CD4-positive, alpha-beta T cell treated with Interleukin-2 at 100 ng/mL for 4 hours (primary cell): ENCODE data around the gene SMAD1.

ENCODE experiments used
- DNase-seq: peaks from one replicate; pipeline ENCODE4 v3.0.0-alpha.2; 2020; ENCODE audit warnings: low spot score

SMAD1 gene

DNA sequence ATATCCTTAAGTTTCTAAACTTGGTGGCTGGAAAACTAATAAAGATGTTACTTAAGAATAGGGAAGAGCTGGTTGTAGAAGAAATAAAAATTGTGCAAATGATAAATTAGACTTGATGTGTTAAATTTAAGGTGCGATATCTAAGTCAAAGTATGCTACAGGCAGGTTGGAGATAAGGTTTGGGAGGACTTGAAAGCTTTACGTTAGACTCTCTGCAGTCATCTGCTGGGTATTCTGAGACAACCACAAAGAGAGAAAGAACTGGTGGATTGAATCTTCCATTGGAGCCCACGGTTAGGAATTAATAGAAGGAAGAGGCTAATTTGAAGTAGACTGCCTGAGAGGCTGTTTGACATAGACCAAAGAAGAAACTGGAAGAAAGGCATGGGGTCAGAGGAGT is 7.9 kb downstream of the SMAD1 start:
- DNase-seq, result no peak

DNA sequence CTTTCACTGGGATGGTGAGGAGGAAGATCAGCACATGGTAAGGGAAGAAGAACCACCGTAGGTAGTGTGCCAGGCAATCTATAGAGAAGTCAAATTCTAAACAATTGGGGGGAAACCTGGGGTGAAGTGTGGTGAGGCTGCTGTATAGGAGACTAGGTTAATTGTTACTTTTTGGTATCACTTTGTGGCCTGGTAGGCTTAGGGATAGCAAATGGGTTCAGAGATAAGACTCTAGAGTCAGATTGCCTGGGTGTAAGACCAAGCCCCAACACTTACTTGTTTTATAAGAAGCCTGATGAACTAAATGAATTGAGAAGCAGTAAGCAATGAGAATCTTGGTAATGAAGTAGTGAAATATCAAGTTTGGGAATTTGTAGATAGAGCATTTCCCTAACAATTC is 8.7 kb downstream of the SMAD1 start:
- DNase-seq, result no peak

DNA sequence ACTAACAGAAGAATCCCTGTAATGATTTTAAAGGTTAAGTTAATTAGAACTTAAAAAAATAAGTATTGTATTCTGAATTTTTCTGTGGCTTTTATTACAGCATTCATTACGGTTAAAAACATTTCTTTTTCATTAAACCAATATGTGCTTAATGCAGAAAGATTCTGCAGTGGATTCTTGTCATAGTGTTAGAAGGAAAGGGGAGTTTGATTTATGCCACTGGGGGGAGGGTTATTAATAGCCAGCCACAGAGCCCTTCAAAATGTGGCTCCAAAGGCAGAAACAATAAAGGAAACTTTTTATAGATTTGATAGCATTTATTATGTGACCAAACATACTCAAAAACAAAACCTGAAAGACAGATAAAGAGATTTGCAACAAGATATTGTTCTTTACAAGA is 9.1 kb downstream of the SMAD1 start:
- DNase-seq, result no peak

DNA sequence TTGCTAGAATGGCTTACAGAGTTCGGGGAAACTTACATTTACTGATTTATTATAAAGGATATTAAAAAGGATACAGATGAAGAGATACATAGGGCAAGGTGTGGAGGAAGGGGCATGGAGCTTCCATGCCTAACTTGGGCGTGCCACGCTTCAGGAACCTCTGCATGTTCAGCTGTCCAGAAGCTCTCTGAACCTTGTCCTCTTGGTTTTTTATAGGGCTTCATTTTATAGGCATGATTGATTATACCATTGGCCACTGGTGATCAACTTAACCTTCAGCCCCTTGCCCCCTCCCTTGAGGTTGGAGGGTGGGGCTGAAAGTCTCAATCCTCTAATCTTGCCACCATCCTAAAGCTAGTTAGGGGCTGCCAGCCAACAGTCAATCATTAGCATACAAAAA is 10.7 kb downstream of the SMAD1 start:
- no peak for DNase-seq

DNA sequence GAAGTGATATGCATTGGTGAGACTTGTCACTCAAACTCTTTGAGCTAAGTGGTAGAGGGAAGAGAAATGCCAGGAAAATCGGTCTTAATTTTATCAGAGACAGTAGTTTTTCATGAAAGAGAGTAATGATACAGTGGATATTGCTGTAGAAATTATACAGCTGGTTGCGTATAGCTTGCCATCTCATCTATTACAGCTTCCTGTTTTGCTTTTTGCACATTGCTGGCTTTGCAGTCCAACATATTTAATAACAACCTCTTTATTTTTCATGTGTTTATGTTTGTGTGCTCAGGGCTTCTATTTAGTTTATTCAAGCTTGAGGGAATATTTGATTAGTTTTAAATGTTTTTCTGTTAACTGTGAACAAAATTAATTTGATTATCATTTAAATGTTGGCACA is 11.5 kb downstream of the SMAD1 start:
- no peak for DNase-seq

DNA sequence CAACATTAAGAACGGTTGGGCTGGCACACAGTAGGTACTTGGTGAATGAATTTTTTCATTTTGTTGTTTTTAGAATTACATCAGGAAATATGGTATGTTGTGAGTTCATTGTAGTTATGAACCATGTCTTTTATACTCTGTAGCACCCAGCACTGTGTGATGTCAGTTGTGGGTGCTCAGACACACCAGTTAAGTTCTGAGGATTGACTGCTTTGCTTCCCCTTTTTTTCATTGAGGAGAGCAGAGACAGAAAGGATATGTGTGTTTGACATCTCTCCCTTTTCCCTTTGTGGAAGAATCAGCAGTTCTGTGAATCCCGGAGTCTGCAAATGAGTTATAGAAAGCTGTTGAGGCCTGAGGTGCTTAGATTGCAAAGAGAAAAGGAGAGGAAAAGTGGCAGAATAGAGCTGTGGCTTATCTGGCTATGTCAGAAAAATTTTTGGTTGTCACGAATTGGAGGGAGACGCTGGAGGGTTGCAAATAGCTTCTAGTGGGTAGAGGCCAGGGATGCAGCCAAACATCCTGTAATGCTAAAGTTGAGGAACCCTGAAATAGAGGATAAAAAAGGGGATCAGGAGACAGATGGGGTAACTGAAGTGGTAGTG is 13.1 kb downstream of the SMAD1 start:
- DNase-seq, result no peak

DNA sequence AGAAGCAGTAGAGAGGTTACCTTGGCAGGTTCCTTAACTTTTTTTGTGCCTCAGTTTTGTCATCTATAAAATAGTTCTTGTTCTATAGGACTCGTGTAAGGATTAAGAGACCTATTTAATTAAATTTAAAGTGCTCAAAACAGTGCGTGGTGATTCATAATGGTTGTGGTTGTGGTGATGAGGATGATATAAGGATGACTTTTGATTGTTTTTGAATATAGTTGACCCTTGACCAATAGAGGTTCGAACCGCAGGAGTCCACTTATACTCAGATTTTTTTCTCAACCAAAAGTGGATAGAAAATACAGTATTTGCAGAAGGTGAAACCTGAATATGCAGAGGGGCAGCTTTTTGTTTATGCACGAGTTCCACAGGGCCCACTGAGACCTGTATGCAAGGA is 14.6 kb downstream of the SMAD1 start:
- no peak for DNase-seq

DNA sequence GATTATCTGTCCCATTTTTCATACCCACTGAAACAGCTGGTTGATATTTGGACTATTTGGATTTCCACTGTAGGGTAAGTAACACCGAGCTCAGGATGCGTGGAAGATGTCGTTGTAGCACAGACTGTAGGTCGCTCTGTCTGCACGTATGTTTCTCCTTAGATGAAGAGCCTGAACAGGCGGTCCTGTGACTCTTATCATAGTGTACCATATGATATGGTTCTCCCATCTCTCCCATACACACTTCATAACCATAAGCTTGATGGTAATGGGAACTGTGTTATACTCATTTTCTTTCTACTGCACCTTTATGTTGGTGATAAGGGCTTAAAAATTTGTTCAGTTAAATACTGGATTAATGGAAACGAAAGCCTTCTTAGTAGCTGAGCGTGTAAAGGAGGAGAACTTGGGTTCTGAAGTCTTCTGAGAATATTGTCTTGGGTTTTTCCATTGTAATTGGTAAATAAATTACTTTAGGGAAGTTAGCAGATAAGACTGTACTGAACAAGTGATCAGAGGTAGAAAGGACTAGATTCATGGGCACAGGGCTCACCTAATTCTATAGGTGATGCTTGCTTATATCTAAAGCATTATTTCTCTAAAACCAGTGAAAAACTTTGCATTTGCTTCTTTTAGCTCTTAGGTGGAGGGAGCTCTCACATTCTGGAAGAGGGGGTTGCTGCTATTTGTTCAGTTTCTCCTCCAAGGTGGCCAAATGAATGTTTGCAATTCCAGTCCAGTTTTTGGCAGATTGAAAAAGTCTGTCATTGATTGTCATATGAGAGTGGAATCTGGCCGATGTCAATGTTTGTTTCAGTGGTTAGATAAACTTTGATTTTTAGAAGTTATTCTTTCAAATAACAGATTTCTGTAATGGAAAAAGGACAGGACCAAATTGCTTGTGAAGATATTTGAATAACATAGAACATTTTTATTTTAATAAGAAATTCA is 15.8 kb downstream of the SMAD1 start:
- DNase-seq, result no peak

DNA sequence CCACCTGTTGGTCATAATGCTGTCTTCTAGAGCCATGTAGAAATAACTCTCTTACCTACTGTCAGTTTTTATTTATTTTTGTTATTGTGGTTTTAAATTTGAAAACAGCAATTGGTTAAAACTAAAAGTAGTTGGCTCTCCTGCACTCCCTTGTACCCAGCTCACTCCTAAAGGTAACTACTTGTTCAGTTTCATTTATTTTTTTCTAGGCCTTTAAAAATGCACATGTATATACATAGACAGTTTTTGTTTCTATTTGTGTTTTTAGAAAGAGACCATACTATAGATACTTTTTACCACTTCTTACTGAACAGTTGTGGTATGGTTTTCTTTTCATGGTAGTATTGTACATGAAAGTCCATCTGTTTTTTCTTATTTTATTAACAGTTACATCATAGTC is 16.8 kb downstream of the SMAD1 start:
- no peak for DNase-seq

DNA sequence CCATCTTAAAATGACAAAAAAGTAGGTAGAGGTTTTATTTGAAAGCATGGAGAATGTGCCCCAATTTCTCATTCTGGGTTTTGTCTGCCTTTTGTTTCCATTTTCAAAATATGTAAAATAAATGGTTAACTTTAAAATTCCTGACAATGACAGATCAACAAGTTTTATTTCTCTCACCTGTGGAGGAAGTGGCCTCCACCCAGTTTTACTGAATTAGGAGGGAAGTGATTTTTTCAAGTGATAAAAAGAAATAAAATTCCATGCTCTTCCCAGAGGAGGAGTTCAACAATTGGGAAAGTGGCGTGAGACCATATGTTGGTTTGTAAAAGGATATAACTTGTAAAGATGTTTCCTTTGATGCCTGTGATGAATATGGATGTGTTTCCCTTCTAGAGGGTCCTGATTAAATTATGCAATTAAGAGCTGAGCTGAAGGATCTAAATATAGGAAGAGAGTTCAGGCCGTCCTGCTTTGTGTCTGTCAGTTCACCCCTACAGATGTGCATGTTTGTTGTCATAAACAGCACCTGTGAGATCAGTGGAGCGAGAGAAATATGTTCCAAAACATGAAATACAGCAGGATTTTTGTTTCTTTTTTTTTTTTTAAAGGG is 19.5 kb downstream of the SMAD1 start:
- DNase-seq, result no peak

DNA sequence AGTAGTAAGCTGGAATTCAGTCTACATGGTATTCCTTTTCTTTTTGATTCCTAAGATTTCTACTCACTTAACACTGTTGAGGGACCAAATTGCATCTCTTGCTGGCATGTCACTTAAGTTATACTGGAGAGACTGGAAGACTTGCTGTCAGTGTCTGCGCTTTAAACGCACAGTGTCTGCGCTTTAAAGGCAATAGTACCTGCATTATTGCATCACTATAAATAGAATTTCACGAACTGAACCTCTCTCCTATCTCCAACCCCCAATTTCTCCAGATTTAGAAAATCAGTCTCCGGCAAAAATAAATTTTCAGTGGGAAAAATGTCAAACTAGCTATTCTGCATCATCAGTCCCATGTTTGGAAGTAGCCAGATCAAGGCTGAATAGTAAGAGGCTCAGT is 21.2 kb downstream of the SMAD1 start:
- DNase-seq, result no peak

DNA sequence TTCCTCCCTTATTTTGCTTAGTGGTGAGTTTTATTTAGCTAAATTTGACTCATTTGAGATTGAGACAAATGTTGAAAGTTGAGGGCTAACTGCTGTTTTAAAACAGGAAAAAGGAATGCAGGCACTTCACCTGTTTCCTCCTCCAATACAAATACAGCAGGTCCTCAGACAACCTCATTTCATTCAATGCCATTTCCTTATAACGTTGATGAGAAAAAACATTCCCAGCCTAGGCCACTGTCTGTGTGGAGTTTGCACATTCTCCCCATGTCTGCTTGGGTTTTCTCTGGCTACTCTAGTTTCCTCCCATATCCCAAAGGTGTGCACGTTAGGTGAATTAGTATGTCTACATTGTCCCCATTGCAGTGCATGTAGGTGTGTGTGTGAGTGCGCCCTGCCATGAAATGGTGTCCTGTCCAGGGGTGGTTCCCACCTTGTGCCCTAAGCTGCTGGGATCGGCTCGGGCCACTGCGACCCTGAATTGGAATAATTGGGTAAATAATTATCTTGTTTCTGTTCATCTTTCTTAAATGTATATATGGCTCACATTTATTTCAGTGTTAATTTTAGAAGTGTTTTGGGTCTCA is 21.9 kb downstream of the SMAD1 start:
- DNase-seq, result no peak

DNA sequence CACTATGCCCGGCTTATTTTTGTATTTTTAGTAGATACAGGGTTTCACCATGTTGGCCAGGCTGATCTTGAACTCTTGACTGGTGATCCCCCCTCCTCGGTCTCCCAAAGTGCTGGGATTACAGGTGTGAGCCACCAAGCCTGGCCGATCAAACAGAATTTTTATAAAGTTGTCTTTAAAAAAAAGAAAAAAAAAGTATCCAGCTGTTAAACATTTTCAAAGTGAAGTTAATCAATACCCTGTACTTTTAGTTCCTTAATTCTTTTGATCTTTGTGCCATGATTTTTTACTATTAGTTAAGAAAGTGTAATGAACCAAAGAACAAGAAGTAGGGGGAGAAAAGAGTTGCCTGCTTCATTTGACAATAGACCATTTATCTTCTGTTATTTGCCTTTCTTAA is 24.3 kb downstream of the SMAD1 start:
- DNase-seq, result no peak

DNA sequence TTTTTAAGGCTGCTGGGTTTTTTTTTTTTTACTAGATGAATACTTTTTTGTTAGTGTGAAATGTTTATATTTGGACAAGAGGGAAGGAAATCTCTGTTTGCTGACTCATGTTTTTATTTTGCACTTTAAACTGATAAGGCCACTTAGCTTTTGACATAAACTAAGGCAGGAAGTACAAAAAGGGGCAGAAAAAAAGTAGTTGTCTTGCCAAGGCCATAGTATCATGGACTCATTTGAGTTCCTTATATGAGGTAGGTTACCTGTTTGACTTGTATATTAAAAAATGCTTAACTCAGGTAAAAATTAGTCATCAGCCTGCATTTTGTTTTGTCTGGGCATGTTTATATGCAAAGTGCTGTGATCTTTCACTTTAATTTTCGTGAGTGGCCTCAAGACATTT is 26.0 kb downstream of the SMAD1 start:
- DNase-seq, result no peak

DNA sequence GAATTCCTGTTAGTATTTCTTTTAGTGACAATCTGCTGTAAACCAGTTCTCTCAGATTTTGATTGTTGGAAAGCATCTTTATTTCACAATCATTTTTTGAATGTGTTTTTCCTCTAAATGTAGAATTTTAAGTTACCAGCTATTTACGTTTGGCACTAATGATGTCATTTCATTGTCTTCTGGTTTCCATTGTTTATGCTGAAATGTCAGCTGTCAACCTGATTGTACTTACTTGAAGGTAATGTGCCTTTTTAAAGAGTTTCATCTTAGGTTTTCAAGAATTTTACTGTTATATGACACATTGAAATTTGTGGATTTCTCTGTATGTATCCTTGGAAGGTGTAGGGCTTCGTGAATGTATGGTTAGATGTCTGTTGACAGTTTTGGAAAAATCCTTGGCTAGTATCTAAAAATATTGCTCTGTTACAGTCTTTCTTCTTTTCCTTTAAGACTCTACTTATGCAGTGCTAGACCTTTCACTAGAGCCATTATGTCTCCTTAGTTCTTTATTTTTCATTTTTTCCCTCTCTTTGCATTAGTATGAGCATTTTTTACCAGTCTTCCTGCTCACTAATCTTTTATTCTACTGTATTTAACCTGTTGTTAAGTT is 30.4 kb downstream of the SMAD1 start:
- no peak for DNase-seq

DNA sequence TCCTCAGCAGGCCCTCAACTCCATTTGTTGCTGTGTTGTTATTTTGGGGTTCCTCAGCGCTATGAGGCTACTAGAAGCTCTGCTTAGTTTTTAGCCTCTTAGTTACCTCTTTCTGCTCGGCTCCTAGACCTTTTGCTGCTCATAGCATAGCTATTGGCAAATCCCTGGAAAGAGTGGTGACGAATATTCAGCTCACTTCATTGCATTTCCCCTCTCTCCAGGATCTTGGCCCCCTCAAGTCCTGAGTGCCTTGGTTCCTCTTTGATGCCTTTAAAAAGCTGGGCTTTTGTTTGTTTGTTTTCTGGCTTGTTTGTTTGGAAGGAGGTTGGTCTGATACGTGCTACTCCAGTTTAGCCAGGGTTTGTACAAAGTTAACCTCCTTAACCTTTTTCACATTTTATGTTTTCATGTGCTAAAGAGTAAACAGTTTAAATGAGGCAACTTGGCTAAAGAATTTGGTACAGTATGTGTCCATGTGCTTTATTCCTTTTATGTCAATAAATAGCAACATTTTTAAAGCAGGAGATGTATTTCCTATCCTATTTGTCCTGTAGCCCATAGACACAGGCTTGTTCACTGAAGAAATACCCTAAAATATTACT is 31.5 kb downstream of the SMAD1 start:
- DNase-seq, result no peak

DNA sequence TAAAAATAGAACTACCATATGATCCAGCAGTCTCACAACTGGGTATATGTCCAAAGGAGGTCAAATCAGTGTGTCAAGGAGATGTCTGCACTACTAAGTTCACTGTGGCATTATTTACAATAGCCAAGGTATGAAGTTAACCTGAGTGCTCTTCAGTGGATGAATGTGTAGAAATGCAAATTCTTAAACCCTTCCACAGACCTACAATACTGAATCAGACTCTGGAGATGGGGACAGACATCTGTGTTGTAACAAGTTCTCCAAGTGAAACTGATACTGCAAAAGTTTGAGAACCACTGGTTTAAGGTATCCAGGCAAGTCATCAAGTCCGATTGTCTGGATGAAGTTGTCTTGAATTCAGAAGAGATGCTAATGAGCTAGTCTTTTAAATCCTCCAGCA is 38.5 kb downstream of the SMAD1 start:
- DNase-seq, result no peak

DNA sequence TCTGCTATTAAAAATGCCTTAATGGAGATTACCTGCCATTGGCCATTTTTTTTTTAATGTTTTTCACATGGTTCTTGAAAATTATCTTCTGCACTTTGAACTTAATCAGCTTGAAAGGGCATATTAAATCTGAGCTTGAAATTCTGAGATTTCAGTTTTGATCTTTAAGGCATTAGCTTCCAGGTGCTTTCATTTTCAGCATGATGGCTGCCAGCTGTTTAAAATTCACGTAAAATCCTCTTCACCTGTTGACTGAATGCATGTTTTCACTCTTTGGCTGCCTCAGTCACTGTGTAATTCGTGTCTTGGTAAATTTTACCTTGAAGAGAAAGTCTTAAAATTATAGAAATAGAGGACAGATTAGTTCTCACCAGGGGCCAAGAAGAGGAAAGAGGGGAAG is 39.6 kb downstream of the SMAD1 start:
- DNase-seq, result no peak

DNA sequence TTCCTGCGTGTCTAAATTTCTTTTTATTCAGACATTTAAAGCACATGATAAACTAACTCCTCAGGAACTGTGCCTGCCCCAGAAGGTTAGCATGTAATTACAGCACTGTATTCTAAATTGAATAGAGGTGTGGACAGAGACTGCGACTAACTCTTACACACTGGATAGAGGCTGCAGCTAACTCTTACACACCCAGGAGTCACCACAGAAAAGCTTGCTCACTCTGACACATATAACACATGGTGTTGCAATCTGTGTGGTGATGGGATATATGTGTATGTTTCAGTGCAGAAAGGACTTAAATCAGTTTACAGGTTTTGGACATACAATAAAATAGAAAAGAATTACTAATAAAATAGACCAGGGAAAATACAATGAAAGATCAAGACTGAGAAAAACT is 41.5 kb downstream of the SMAD1 start:
- no peak for DNase-seq

DNA sequence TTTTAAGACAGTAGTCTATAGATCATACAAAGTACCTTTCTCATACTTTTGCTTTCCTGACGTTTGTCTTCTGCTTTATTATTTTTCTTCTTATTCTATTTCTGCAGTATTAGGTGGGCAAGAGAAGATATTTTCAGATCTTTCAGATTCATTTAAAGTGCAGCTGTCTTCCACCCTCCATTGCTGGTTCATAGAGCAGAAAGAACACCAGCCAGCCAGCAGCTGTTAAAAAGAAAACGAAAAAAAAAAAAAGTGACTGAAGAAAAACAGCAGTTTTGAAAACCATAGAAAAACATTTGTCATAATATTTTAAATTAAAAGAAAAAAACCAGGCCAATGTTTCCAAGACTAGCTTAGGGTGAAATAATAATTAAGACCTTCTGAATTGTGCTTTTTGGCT is 42.9 kb downstream of the SMAD1 start:
- DNase-seq, result no peak

DNA sequence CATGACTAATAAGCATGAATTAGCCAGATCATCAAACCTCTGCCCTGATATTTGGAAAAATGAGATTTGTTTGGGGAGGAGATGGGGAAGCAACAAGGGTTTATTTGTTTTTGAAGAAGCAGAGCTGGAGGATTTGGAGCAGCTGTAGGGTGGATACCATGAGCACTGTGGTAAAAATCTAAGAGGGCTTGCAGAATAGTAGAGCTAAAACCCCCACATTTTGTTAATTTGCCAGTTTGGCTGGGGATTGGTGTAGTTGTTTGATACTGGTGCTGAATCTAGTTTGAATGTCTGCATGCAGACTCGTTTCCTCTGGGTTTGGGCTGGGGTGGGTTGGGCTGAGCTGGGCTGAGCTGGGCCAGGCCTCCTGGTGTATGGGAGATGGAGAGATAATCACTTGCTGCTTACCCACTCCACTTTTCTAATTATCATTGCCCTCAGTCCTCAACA is 43.7 kb downstream of the SMAD1 start:
- no peak for DNase-seq

DNA sequence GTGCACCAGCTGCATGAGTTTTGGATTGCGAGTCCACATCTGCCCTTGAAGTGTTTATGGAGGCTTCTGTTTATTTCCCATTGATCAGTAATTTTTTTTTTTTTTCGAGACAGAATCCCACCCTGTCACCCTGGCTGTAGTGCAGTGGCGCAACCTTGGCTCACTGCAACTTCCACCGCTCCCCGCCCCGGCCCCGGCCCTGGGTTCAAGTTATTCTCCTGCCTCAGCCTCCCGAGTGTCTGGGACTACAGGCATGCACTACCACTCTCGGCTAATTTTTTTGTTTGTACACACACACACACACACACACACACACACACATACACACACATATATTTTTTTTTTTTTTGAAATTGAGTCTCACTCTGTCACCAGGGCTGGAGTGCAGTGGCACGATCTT is 46.1 kb downstream of the SMAD1 start:
- no peak for DNase-seq
